DND-41 (cell line): ENCODE measurements around the gene SLC35E2B.

Experiments
- EZH2 ChIP-seq: IDR thresholded peaks from 3 replicates; pipeline ENCODE4 v1.6.1; 2012; ENCODE audit warnings: borderline replicate concordance, low read depth, mild to moderate bottlenecking, moderate library complexity, low read length, inconsistent platforms; ENCODE audit not compliant: severe bottlenecking
- TF ChIP-seq, protein P1 (sequence below): IDR thresholded peaks from 2 replicates; pipeline ENCODE4 v1.5.1; 2012; ENCODE audit warnings: borderline replicate concordance, low read length, moderate library complexity, mild to moderate bottlenecking; ENCODE audit not compliant: poor library complexity, severe bottlenecking; ENCODE audit errors: extremely low read depth

DNA sequence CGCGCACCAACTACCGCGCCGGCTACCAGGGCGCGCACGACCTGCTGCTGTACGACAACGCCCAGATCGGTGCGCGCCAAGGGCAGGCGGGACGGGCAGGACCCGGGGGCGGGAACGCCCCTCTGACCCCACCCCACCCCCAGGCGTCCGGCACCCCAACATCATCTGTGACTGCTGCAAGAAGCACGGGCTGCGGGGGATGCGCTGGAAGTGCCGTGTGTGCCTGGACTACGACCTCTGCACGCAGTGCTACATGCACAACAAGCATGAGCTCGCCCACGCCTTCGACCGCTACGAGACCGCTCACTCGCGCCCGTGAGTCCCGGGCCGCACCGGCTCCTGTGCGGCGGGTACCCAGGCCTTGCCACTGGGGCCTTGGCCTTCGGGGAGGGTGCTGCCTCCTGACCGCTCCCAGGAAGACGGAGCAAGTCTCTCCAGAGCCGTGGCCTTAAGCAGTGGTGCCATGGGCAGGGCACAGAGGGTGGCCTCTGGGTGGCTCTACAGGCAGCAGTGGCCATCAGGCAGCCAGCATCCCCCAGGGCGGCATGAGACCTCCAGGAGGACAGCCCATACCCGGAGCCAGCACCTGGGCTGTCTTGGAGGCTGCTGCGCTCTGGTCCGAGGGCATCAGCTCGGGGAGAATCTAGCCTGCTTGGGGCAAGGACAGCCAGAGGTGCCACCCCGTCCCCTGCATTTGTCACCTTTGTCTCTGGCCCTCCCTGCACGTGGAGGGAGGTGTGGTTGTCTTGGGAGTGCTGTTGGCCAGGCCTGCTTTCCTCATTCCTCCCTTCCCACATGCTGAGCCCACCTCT is 68.8 kb downstream of the SLC35E2B start:
- TF ChIP-seq, protein P1, sequence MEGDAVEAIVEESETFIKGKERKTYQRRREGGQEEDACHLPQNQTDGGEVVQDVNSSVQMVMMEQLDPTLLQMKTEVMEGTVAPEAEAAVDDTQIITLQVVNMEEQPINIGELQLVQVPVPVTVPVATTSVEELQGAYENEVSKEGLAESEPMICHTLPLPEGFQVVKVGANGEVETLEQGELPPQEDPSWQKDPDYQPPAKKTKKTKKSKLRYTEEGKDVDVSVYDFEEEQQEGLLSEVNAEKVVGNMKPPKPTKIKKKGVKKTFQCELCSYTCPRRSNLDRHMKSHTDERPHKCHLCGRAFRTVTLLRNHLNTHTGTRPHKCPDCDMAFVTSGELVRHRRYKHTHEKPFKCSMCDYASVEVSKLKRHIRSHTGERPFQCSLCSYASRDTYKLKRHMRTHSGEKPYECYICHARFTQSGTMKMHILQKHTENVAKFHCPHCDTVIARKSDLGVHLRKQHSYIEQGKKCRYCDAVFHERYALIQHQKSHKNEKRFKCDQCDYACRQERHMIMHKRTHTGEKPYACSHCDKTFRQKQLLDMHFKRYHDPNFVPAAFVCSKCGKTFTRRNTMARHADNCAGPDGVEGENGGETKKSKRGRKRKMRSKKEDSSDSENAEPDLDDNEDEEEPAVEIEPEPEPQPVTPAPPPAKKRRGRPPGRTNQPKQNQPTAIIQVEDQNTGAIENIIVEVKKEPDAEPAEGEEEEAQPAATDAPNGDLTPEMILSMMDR, result no peak
- no peak for TF ChIP-seq EZH2
